HEK293 (cell line): ENCODE data around the gene IL23A.

Experiments used
- AEBP2 ChIP-seq: fragments of 450-650 bp; formaldehyde crosslinking; IDR thresholded peaks from 2 replicates; pipeline ENCODE4 v1.5.1; 2016; ENCODE audit warnings: missing biosample characterization, missing genetic modification characterization, borderline replicate concordance
- MZF1 ChIP-seq: fragments of 450-650 bp; formaldehyde crosslinking; IDR thresholded peaks from 2 replicates; pipeline ENCODE4 v1.5.1; 2017; ENCODE audit warnings: missing biosample characterization, missing genetic modification characterization, borderline replicate concordance
- PRDM1 ChIP-seq: fragments of 450-650 bp; formaldehyde crosslinking; IDR thresholded peaks from 2 replicates; pipeline ENCODE4; 2016; ENCODE audit warnings: missing biosample characterization, missing genetic modification characterization
- PRDM6 ChIP-seq: fragments of 450-650 bp; formaldehyde crosslinking; IDR thresholded peaks from 2 replicates; pipeline ENCODE4 v1.5.1; 2017; ENCODE audit warnings: missing biosample characterization, missing genetic modification characterization
- REPIN1 ChIP-seq: fragments of 450-650 bp; formaldehyde crosslinking; IDR thresholded peaks from 2 replicates; pipeline ENCODE4 v1.5.1; 2017; ENCODE audit warnings: missing biosample characterization, missing genetic modification characterization, low read depth
- TSHZ1 ChIP-seq: fragments of 450-650 bp; formaldehyde crosslinking; IDR thresholded peaks from 2 replicates; pipeline ENCODE4 v1.5.1; 2016; ENCODE audit warnings: missing biosample characterization, missing genetic modification characterization, borderline replicate concordance
- ZFP3 ChIP-seq: fragments of 450-650 bp; formaldehyde crosslinking; IDR thresholded peaks from 2 replicates; pipeline ENCODE4 v1.5.1; 2016; ENCODE audit warnings: low read depth, missing biosample characterization, missing genetic modification characterization
- ZFP37 ChIP-seq: fragments of 450-650 bp; formaldehyde crosslinking; IDR thresholded peaks from 2 replicates; pipeline ENCODE4 v1.5.1; 2016; ENCODE audit warnings: missing biosample characterization, missing genetic modification characterization
- ZNF114 ChIP-seq: fragments of 450-650 bp; formaldehyde crosslinking; IDR thresholded peaks from 2 replicates; pipeline ENCODE4 v1.5.0; 2017; ENCODE audit warnings: missing biosample characterization, missing genetic modification characterization
- ZNF138 ChIP-seq: fragments of 450-650 bp; formaldehyde crosslinking; IDR thresholded peaks from 2 replicates; pipeline ENCODE4 v1.5.1; 2016; ENCODE audit warnings: missing biosample characterization, missing genetic modification characterization, borderline replicate concordance
- ZNF311 ChIP-seq: fragments of 450-650 bp; formaldehyde crosslinking; IDR thresholded peaks from 2 replicates; pipeline ENCODE4 v1.5.1; 2017; ENCODE audit warnings: missing biosample characterization, missing genetic modification characterization, borderline replicate concordance
- ZNF324 ChIP-seq: fragments of 450-650 bp; formaldehyde crosslinking; IDR thresholded peaks from 2 replicates; pipeline ENCODE4 v1.5.1; 2016; ENCODE audit warnings: missing biosample characterization, missing genetic modification characterization
- ZNF335 ChIP-seq: fragments of 450-650 bp; formaldehyde crosslinking; conservative IDR thresholded peaks from 2 replicates; pipeline ENCODE4 v1.5.1; 2016; ENCODE audit warnings: missing biosample characterization, missing genetic modification characterization
- ZNF350 ChIP-seq: fragments of 450-650 bp; formaldehyde crosslinking; IDR thresholded peaks from 2 replicates; pipeline ENCODE4 v1.5.0; 2017; ENCODE audit warnings: missing biosample characterization, mild to moderate bottlenecking, missing genetic modification characterization
- ZNF362 ChIP-seq: fragments of 450-650 bp; formaldehyde crosslinking; IDR thresholded peaks from 2 replicates; pipeline ENCODE4 v1.5.1; 2016; ENCODE audit warnings: missing biosample characterization, missing genetic modification characterization
- ZNF548 ChIP-seq: fragments of 450-650 bp; formaldehyde crosslinking; IDR thresholded peaks from 2 replicates; pipeline ENCODE4 v1.5.1; 2016; ENCODE audit warnings: missing biosample characterization, missing genetic modification characterization
- ZNF549 ChIP-seq: fragments of 450-650 bp; IDR thresholded peaks from 2 replicates; pipeline ENCODE4 v1.5.1; 2018; ENCODE audit warnings: missing biosample characterization, missing genetic modification characterization, mild to moderate bottlenecking, inconsistent platforms, moderate library complexity
- ZNF560 ChIP-seq: fragments of 450-650 bp; formaldehyde crosslinking; IDR thresholded peaks from 2 replicates; pipeline ENCODE4 v1.5.1; 2017; ENCODE audit warnings: missing biosample characterization, missing genetic modification characterization, borderline replicate concordance
- ZNF561 ChIP-seq: fragments of 450-650 bp; IDR thresholded peaks from 2 replicates; pipeline ENCODE4 v1.5.1; 2018; ENCODE audit warnings: missing biosample characterization, missing genetic modification characterization, borderline replicate concordance
- ZNF610 ChIP-seq: fragments of 450-650 bp; formaldehyde crosslinking; IDR thresholded peaks from 2 replicates; pipeline ENCODE4 v1.5.1; 2016; ENCODE audit warnings: missing biosample characterization, missing genetic modification characterization, borderline replicate concordance
- ZNF623 ChIP-seq: fragments of 450-650 bp; formaldehyde crosslinking; IDR thresholded peaks from 2 replicates; pipeline ENCODE4 v1.5.1; 2016; ENCODE audit warnings: missing biosample characterization, missing genetic modification characterization
- ZNF626 ChIP-seq: fragments of 450-650 bp; sonication (Bioruptor Pico); formaldehyde crosslinking; IDR thresholded peaks from 2 replicates; pipeline ENCODE4 v1.5.1; 2018; ENCODE audit warnings: missing biosample characterization, missing genetic modification characterization, inconsistent platforms
- ZNF785 ChIP-seq: fragments of 450-650 bp; formaldehyde crosslinking; IDR thresholded peaks from 2 replicates; pipeline ENCODE4 v1.5.1; 2016; ENCODE audit warnings: missing biosample characterization, missing genetic modification characterization
- ZNF791 ChIP-seq: fragments of 450-650 bp; formaldehyde crosslinking; IDR thresholded peaks from 2 replicates; pipeline ENCODE4 v1.5.1; 2016; ENCODE audit warnings: missing biosample characterization, missing genetic modification characterization
- ZNF792 ChIP-seq: fragments of 450-650 bp; formaldehyde crosslinking; IDR thresholded peaks from 2 replicates; pipeline ENCODE4 v1.5.1; 2016; ENCODE audit warnings: missing biosample characterization, missing genetic modification characterization
- TF ChIP-seq, protein P1 (sequence below): fragments of 450-650 bp; formaldehyde crosslinking; IDR thresholded peaks from 2 replicates; pipeline ENCODE4 v1.5.0; 2017; ENCODE audit warnings: missing biosample characterization, missing genetic modification characterization, borderline replicate concordance
- TF ChIP-seq, protein P2 (sequence below): fragments of 450-650 bp; IDR thresholded peaks from 2 replicates; pipeline ENCODE4 v1.5.1; 2018; ENCODE audit warnings: missing biosample characterization, mild to moderate bottlenecking, missing genetic modification characterization

The IL23A gene

DNA sequence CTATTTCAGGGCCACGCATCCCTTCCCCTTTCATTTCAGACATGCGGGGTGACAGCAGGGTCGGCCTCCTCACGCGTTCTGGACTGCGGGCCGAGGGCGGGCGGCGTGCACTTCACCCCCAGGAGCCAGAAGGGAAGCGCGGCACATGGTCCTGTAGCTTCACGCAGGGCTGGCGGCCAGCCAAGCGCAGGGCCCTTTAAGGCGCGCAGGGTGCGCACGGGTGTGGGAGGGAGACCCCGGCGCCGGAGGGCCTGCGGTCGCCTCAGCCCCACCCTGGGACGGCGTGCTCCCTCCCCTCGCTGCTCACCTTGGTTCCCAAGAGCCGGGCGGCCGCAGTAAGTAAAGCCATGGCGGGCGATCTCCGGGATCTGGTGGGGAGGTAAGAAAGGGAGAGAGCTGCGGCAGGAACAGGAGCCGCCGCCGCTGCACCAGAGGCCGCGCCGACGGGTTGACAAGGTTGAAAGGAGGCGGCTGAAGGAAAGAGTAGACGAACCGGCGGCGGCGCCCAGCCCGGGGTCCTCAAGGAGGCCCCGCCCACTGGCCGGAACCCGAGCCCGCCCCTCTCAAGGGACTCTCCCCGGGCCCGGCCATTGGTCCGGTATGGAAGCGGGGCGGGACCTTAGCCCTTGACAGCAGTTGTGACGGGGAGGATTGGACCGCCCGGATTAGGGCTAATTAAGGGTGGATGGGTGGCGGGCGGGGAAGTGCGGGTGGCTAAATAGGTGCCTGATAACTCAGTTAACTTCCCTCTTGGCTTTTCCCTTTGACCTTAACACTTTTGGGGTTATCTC, 38.6 kb upstream of the IL23A start, which contains the start of gene CS (continued):
- TF ChIP-seq ZNF324 (tag by site-specific recombination) (peak; percentile 87; the same call in 1 of the 2 replicates), ZNF138 (no peak), ZNF561 (tag by site-specific recombination) (peak; percentile 94), ZNF335 (tag by site-specific recombination) (peak; percentile 91), ZNF362 (no peak), ZNF610 (tag by site-specific recombination) (peak; percentile 77; the same call in 1 of the 2 replicates), ZFP3 (tag by site-specific recombination) (no peak), ZNF792 (tag by site-specific recombination) (no peak), ZNF785 (tag by site-specific recombination) (no peak), ZNF548 (tag by site-specific recombination) (no peak), PRDM6 (tag by site-specific recombination) (no peak), ZNF549 (tag by site-specific recombination) (no peak), ZNF350 (no peak), MZF1 (peak; percentile 53; the same call in 1 of the 2 replicates), ZNF626 (tag by site-specific recombination) (no peak), ZNF114 (tag by site-specific recombination) (no peak), AEBP2 (tag by site-specific recombination) (no peak), ZNF311 (tag by site-specific recombination) (no peak), TSHZ1 (no peak), PRDM1 (tag by site-specific recombination) (no peak), ZNF623 (tag by site-specific recombination) (no peak), ZNF560 (tag by site-specific recombination) (no peak), ZNF791 (no peak), ZFP37 (tag by site-specific recombination) (peak; percentile 81), REPIN1 (tag by site-specific recombination) (peak; percentile 77; the same call in 1 of the 2 replicates)
- TF ChIP-seq, protein P1, sequence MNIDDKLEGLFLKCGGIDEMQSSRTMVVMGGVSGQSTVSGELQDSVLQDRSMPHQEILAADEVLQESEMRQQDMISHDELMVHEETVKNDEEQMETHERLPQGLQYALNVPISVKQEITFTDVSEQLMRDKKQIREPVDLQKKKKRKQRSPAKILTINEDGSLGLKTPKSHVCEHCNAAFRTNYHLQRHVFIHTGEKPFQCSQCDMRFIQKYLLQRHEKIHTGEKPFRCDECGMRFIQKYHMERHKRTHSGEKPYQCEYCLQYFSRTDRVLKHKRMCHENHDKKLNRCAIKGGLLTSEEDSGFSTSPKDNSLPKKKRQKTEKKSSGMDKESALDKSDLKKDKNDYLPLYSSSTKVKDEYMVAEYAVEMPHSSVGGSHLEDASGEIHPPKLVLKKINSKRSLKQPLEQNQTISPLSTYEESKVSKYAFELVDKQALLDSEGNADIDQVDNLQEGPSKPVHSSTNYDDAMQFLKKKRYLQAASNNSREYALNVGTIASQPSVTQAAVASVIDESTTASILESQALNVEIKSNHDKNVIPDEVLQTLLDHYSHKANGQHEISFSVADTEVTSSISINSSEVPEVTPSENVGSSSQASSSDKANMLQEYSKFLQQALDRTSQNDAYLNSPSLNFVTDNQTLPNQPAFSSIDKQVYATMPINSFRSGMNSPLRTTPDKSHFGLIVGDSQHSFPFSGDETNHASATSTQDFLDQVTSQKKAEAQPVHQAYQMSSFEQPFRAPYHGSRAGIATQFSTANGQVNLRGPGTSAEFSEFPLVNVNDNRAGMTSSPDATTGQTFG (tag by site-specific recombination): no peak
- TF ChIP-seq, protein P2, sequence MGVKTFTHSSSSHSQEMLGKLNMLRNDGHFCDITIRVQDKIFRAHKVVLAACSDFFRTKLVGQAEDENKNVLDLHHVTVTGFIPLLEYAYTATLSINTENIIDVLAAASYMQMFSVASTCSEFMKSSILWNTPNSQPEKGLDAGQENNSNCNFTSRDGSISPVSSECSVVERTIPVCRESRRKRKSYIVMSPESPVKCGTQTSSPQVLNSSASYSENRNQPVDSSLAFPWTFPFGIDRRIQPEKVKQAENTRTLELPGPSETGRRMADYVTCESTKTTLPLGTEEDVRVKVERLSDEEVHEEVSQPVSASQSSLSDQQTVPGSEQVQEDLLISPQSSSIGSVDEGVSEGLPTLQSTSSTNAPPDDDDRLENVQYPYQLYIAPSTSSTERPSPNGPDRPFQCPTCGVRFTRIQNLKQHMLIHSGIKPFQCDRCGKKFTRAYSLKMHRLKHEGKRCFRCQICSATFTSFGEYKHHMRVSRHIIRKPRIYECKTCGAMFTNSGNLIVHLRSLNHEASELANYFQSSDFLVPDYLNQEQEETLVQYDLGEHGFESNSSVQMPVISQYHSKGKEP: 0 out of 2 replicates have a peak, but pooled peaks have one; percentile 32
